GM12801 (cell line): Measurements from ENCODE around the gene MOB3A.

Source experiments
- CTCF ChIP-seq: IDR thresholded peaks from one replicate; pipeline ENCODE4 v1.5.1; 2011; ENCODE audit warnings: control low read depth; ENCODE audit not compliant: insufficient read length; ENCODE audit errors: extremely low read depth

The MOB3A gene

GRCh38 chr19:2043961-2044708 lies 52.0 kb downstream of the MOB3A start:
- no peak for TF ChIP-seq CTCF

GRCh38 chr19:2043251-2043641 lies 52.9 kb downstream of the MOB3A start:
- TF ChIP-seq CTCF = no peak

- no peak for TF ChIP-seq CTCF
These were observed 53.5 kb downstream of the MOB3A start for GRCh38 chr19:2042485-2043250.

- no peak for TF ChIP-seq CTCF
These were observed 54.2 kb downstream of the MOB3A start for GRCh38 chr19:2041683-2042484.

GRCh38 chr19:2041433-2041682 lies 54.8 kb downstream of the MOB3A start:
- TF ChIP-seq CTCF = no peak

GRCh38 chr19:2040647-2041432 lies 55.3 kb downstream of the MOB3A start:
- TF ChIP-seq CTCF = no peak

- TF ChIP-seq CTCF = no peak
These were observed 56.0 kb downstream of the MOB3A start for GRCh38 chr19:2039959-2040646.
